ENCODE data around the gene PCSK2. TPM values are rescaled to one million over a fixed set of nuclear protein-coding genes. Genes with fewer than 3 reads are reported as not detected.

The PCSK2 gene
- total and polyA plus RNA-seq, 2 donors = 0.05 to 0.18 TPM

DNA sequence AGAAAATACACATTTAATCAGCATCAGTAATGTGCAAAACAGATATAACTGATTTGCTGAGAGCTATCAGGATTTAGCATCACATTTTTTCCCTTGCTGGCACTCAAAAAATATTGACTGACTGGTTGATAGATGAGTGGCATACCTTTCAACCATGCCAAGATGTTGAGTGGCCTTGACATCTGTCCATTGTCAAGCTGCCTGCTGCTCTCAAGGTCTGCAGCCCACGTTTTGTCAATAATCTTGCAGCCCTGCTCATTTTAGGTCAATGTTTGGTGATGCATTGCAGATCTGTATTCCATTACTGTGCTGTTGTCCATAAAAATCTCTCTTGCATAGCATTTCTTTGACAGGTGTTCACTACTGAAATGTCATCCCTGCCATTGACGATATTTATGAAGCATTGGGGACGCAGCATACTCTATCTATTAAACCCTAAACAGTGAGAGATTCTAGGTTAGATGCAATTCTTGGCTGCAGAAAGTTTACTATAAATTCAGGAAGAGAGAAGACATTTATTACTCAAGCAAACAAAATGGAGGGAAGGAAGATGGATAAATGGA, 192.7 kb downstream of the PCSK2 start:
- H3K27ac ChIP-seq (ENCODE audit: low read depth in 1 of 2, low read length in 1 of 2) = no peak overlapping the region
- H3K27me3 ChIP-seq (ENCODE audit: control insufficient read depth in 2 of 2, insufficient read depth in 1 of 2, low read length in 1 of 2) = no peaks in the 10 kb centered on the region
- no peak overlapping the region for H3K4me3 ChIP-seq (ENCODE audit: low read length in 2 of 2)
- no peaks in the 10 kb centered on the region for H3K4me1 ChIP-seq (ENCODE audit: control insufficient read depth in 2 of 2, insufficient read depth in 2 of 2, low read length in 2 of 2)
- no peaks in the 10 kb centered on the region for H3K36me3 ChIP-seq (ENCODE audit: control insufficient read depth in 2 of 2, insufficient read depth in 2 of 2, low read length in 1 of 2)
- 58% methylated on average over 3 of the region's 3 CpGs for WGBS
- no peaks in the 10 kb centered on the region for H3K9me3 ChIP-seq (ENCODE audit: control insufficient read depth in 2 of 2, insufficient read depth in 1 of 2, low read length in 1 of 2)
- DNase-seq (ENCODE audit: low read depth in 6 of 9, low spot score in 9 of 9) = no peak

- Histone ChIP-seq H3K27me3 (ENCODE audit: control insufficient read depth in 2 of 2, insufficient read depth in 1 of 2, low read length in 1 of 2) (no peaks in the 10 kb centered on the region), H3K36me3 (ENCODE audit: control insufficient read depth in 2 of 2, insufficient read depth in 2 of 2, low read length in 1 of 2) (no peaks in the 10 kb centered on the region), H3K9me3 (ENCODE audit: control insufficient read depth in 2 of 2, insufficient read depth in 1 of 2, low read length in 1 of 2) (no peaks in the 10 kb centered on the region), H3K27ac (ENCODE audit: low read depth in 1 of 2, low read length in 1 of 2) (no peak overlapping the region), H3K4me1 (ENCODE audit: control insufficient read depth in 2 of 2, insufficient read depth in 2 of 2, low read length in 2 of 2) (no peaks in the 10 kb centered on the region), H3K4me3 (ENCODE audit: low read length in 2 of 2) (no peak overlapping the region)
- 92% methylated on average over 1 of the region's 1 CpG for WGBS
- no peak for DNase-seq (ENCODE audit: low read depth in 6 of 9, low spot score in 9 of 9)
These were observed 194.7 kb downstream of the PCSK2 start for GRCh38 chr20:17421493-17421892.

GRCh38 chr20:17423782-17424181, 196.9 kb downstream of the PCSK2 start:
- no peak overlapping the region for H3K27ac ChIP-seq (ENCODE audit: low read depth in 1 of 2, low read length in 1 of 2)
- H3K36me3 ChIP-seq (ENCODE audit: control insufficient read depth in 2 of 2, insufficient read depth in 2 of 2, low read length in 1 of 2) = no peaks in the 10 kb centered on the region
- no peak for DNase-seq (ENCODE audit: low read depth in 6 of 9, low spot score in 9 of 9)
- no peaks in the 10 kb centered on the region for H3K27me3 ChIP-seq (ENCODE audit: control insufficient read depth in 2 of 2, insufficient read depth in 1 of 2, low read length in 1 of 2)
- H3K9me3 ChIP-seq (ENCODE audit: control insufficient read depth in 2 of 2, insufficient read depth in 1 of 2, low read length in 1 of 2) = no peaks in the 10 kb centered on the region
- no peaks in the 10 kb centered on the region for H3K4me1 ChIP-seq (ENCODE audit: control insufficient read depth in 2 of 2, insufficient read depth in 2 of 2, low read length in 2 of 2)
- H3K4me3 ChIP-seq (ENCODE audit: low read length in 2 of 2) = no peak overlapping the region

DNA sequence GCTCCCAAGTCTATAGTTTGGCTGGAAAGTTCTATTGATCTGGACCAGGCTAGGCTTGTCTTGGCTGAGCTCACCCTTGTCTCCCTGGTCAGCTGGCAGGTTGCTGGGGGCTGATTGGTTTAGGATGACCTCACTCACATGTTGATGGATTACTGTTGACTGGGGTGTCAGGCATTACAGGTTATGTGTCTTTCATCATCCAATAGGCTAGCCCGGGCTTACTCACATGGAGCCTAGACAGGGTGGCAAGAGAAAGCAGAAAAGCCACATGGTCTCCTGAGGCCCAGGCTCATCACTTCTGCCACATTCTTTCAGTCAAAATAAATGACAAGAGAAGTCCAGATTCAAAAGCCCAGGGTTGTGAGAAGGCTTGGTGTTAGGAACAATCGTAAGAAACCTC, 200.8 kb downstream of the PCSK2 start:
- H3K36me3 ChIP-seq (ENCODE audit: control insufficient read depth in 2 of 2, insufficient read depth in 2 of 2, low read length in 1 of 2) = no peaks in the 10 kb centered on the region
- 95% methylated on average over 2 of the region's 2 CpGs for WGBS
- peaks cover 0 to 7% of the 10 kb centered on the region in 2 donors for H3K27me3 ChIP-seq (ENCODE audit: control insufficient read depth in 2 of 2, insufficient read depth in 1 of 2, low read length in 1 of 2)

DNA sequence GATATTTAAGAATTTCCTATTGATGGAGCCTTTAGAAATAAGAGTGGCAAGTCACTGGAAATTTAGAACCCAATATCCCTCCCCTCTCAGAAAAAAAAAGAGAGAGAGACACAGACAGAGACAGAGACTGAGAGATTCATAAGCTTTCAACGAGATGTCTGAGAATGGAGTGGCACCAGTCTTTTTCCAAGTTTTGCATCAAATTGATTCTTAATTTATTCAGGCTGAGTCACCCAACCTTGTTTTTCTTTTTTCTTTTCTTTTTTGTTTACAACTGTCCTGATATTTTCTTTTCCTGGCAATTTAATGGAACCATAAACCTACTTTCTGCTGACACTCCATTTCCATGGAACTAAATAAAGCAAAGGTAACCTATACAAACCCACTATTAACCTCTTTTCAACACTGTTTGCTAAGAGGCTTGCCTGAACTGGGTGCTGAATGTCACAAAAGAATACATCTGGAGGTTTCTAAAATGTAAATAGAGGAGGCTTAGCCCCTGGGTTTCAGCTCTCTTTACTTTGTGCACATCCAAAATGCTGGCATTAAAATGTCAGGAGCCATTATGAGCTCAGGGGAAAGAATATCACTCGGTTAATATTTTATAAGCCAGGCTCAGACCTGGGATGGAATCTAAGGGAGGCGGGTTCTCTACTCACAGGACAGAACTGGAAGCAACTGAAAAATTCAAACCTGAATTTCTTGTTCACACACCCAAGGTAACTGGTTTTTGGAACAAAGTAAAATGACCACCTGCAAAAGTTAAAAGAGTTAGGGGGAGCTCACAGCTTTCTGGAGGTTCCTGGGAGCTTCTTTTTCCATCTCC, 203.5 kb downstream of the PCSK2 start:
- 82% methylated on average over 3 of the region's 3 CpGs for WGBS
- H3K27ac ChIP-seq (ENCODE audit: low read depth in 1 of 2, low read length in 1 of 2) = no peak overlapping the region
- no peaks in the 10 kb centered on the region for H3K9me3 ChIP-seq (ENCODE audit: control insufficient read depth in 2 of 2, insufficient read depth in 1 of 2, low read length in 1 of 2)
- DNase-seq (ENCODE audit: low read depth in 6 of 9, low spot score in 9 of 9) = no peak
- H3K27me3 ChIP-seq (ENCODE audit: control insufficient read depth in 2 of 2, insufficient read depth in 1 of 2, low read length in 1 of 2) = peaks cover 0 to 12% of the 10 kb centered on the region in 2 donors
- H3K36me3 ChIP-seq (ENCODE audit: control insufficient read depth in 2 of 2, insufficient read depth in 2 of 2, low read length in 1 of 2) = no peaks in the 10 kb centered on the region
- no peak overlapping the region for H3K4me3 ChIP-seq (ENCODE audit: low read length in 2 of 2)
- no peaks in the 10 kb centered on the region for H3K4me1 ChIP-seq (ENCODE audit: control insufficient read depth in 2 of 2, insufficient read depth in 2 of 2, low read length in 2 of 2)

More for the DNA sequence above, 200.8 kb downstream of the PCSK2 start:
- no peaks in the 10 kb centered on the region for H3K9me3 ChIP-seq (ENCODE audit: control insufficient read depth in 2 of 2, insufficient read depth in 1 of 2, low read length in 1 of 2)
- no peak for DNase-seq (ENCODE audit: low read depth in 6 of 9, low spot score in 9 of 9)
- no peaks in the 10 kb centered on the region for H3K4me1 ChIP-seq (ENCODE audit: control insufficient read depth in 2 of 2, insufficient read depth in 2 of 2, low read length in 2 of 2)
- no peak overlapping the region for H3K4me3 ChIP-seq (ENCODE audit: low read length in 2 of 2)
- H3K27ac ChIP-seq (ENCODE audit: low read depth in 1 of 2, low read length in 1 of 2) = no peak overlapping the region

DNA sequence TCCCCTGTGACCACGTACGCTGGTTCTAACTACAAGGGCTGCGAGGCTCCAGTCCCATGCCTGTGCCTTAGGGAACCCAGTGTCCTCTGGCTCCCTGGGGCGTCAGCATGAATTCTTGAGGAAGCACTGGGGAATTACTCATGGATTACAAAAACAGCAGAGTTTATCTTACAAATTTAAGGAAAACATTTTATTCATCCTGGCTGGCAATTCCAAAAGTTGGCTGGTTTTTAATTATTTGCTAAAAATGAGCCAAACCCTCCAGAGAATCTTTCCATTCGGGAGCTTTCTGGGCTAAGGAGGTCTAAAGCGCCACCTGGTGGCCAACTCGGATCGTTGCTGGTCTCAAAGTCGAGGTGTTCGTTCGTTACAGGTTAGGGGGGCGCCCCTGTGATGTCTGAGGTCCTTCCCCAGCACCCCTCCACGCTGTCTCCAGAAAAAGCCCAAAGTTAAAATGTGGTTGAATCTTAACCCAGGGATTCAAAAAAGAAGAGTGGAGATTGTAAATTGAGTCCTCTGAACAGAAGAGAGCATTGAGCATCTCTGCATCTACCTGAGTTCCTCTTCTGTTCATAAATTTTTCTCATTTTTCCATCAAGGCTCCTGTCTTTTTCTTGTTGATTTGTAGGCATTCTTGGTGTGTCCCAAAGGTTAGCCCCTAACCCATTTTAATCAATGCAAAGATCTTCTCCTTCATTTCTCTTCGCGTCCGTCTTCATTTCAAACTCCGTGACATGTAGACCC, 205.0 kb downstream of the PCSK2 start:
- no peak overlapping the region for H3K4me3 ChIP-seq (ENCODE audit: low read length in 2 of 2)
- H3K27ac ChIP-seq (ENCODE audit: low read depth in 1 of 2, low read length in 1 of 2) = no peak overlapping the region
- no peaks in the 10 kb centered on the region for H3K4me1 ChIP-seq (ENCODE audit: control insufficient read depth in 2 of 2, insufficient read depth in 2 of 2, low read length in 2 of 2)
- WGBS = 39% methylated on average over 17 of the region's 17 CpGs
- peaks cover 0 to 12% of the 10 kb centered on the region in 2 donors for H3K27me3 ChIP-seq (ENCODE audit: control insufficient read depth in 2 of 2, insufficient read depth in 1 of 2, low read length in 1 of 2)
- peak in 8 of 9 donors; percentile 10 to 59 (median 37) for DNase-seq (ENCODE audit: low read depth in 6 of 9, low spot score in 9 of 9)
- H3K9me3 ChIP-seq (ENCODE audit: control insufficient read depth in 2 of 2, insufficient read depth in 1 of 2, low read length in 1 of 2) = no peaks in the 10 kb centered on the region
- H3K36me3 ChIP-seq (ENCODE audit: control insufficient read depth in 2 of 2, insufficient read depth in 2 of 2, low read length in 1 of 2) = no peaks in the 10 kb centered on the region

GRCh38 chr20:17436664-17437063, 209.8 kb downstream of the PCSK2 start:
- H3K9me3 ChIP-seq (ENCODE audit: control insufficient read depth in 2 of 2, insufficient read depth in 1 of 2, low read length in 1 of 2) = no peaks in the 10 kb centered on the region
- no peaks in the 10 kb centered on the region for H3K36me3 ChIP-seq (ENCODE audit: control insufficient read depth in 2 of 2, insufficient read depth in 2 of 2, low read length in 1 of 2)
- H3K4me1 ChIP-seq (ENCODE audit: control insufficient read depth in 2 of 2, insufficient read depth in 2 of 2, low read length in 2 of 2) = no peaks in the 10 kb centered on the region
- peaks cover 0 to 7% of the 10 kb centered on the region in 2 donors for H3K27me3 ChIP-seq (ENCODE audit: control insufficient read depth in 2 of 2, insufficient read depth in 1 of 2, low read length in 1 of 2)
- WGBS = 92% methylated on average over 11 of the region's 11 CpGs
- H3K4me3 ChIP-seq (ENCODE audit: low read length in 2 of 2) = no peak overlapping the region
- no peak overlapping the region for H3K27ac ChIP-seq (ENCODE audit: low read depth in 1 of 2, low read length in 1 of 2)
- DNase-seq (ENCODE audit: low read depth in 6 of 9, low spot score in 9 of 9) = no peak

GRCh38 chr20:17437251-17437650, 210.4 kb downstream of the PCSK2 start:
- Histone ChIP-seq H3K4me1 (ENCODE audit: control insufficient read depth in 2 of 2, insufficient read depth in 2 of 2, low read length in 2 of 2) (no peaks in the 10 kb centered on the region), H3K4me3 (ENCODE audit: low read length in 2 of 2) (no peak overlapping the region), H3K27me3 (ENCODE audit: control insufficient read depth in 2 of 2, insufficient read depth in 1 of 2, low read length in 1 of 2) (peaks cover 0 to 6% of the 10 kb centered on the region in 2 donors), H3K27ac (ENCODE audit: low read depth in 1 of 2, low read length in 1 of 2) (no peak overlapping the region), H3K36me3 (ENCODE audit: control insufficient read depth in 2 of 2, insufficient read depth in 2 of 2, low read length in 1 of 2) (no peaks in the 10 kb centered on the region), H3K9me3 (ENCODE audit: control insufficient read depth in 2 of 2, insufficient read depth in 1 of 2, low read length in 1 of 2) (no peaks in the 10 kb centered on the region)
- DNase-seq (ENCODE audit: low read depth in 6 of 9, low spot score in 9 of 9) = no peak
- WGBS = 57% methylated on average over 8 of the region's 8 CpGs

DNA sequence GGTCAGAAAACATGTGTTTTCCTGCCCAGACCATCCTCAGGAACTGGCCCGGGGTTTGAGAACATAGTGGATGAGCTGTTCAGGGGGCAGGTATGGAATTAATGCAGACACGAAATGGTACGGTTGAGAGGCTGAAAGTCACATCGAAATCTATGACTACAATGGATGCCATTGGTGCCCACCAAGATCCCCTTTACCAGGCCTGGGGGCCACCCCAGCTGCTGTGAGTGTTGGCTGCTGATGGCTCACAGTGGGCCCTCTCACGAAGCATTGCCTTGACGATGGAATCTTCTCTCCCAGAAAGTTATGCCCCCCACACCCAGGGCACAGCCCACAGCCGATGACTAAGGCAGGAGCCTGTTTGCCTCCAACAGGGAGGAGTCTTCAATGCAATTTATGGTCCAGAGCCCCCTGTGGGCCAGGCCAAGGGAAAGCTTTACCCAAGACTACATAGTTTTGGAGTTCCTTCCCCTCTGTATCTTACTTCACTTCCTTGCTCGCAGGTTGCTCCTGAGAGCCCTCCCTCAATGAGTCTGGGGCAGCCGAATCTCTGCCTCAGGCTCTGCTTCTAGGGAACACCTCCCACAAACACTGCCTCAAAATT, 211.7 kb downstream of the PCSK2 start:
- no peaks in the 10 kb centered on the region for H3K4me1 ChIP-seq (ENCODE audit: control insufficient read depth in 2 of 2, insufficient read depth in 2 of 2, low read length in 2 of 2)
- H3K27me3 ChIP-seq (ENCODE audit: control insufficient read depth in 2 of 2, insufficient read depth in 1 of 2, low read length in 1 of 2) = peaks cover 0 to under 1% of the 10 kb centered on the region in 2 donors
- H3K4me3 ChIP-seq (ENCODE audit: low read length in 2 of 2) = no peak overlapping the region
- 91% methylated on average over 9 of the region's 9 CpGs for WGBS
- no peaks in the 10 kb centered on the region for H3K9me3 ChIP-seq (ENCODE audit: control insufficient read depth in 2 of 2, insufficient read depth in 1 of 2, low read length in 1 of 2)
- H3K36me3 ChIP-seq (ENCODE audit: control insufficient read depth in 2 of 2, insufficient read depth in 2 of 2, low read length in 1 of 2) = no peaks in the 10 kb centered on the region
- DNase-seq (ENCODE audit: low read depth in 6 of 9, low spot score in 9 of 9) = no peak
- no peak overlapping the region for H3K27ac ChIP-seq (ENCODE audit: low read depth in 1 of 2, low read length in 1 of 2)
